Activated CD8-positive, alpha-beta T cell treated with anti-CD3 and anti-CD28 coated beads for 36 hours (primary cell): ENCODE measurements around the gene IZUMO4. TPM values are rescaled to one million over a fixed set of nuclear protein-coding genes. Genes with fewer than 3 reads are reported as not detected.
A peak's percentile ranks its signal among the peaks of the same experiment; 100 is the strongest.

Source experiments
- ATAC-seq: fragments of 200-7000 bp; cut with Tn5 transposase; one replicate; pipeline ENCODE4 v1.10.0; 2021; ENCODE audit warnings: mild to moderate bottlenecking, moderate library complexity
- CTCF ChIA-PET: fragments of 350-600 bp; sonication (Branson Sonifier 250); formaldehyde crosslinking; loops from one replicate; lab custom pipeline; 2021; ENCODE audit warnings: antibody characterized with exemption; lab: Charles Lee
- POLR2A ChIA-PET: fragments of 350-600 bp; sonication (Branson Sonifier 250); formaldehyde crosslinking; loops from one replicate; lab custom pipeline; 2021; ENCODE audit warnings: antibody characterized with exemption; lab: Charles Lee
- DNase-seq: peaks from one replicate; pipeline ENCODE4 v3.0.0-alpha.2; 2020
- H3K27ac Mint-ChIP-seq: one replicate; pipeline ENCODE4 v1.8.0; 2021; ENCODE audit warnings: mild to moderate bottlenecking, mixed read lengths
- H3K27me3 Mint-ChIP-seq: one replicate; pipeline ENCODE4 v1.8.0; 2021; ENCODE audit warnings: mixed read lengths
- H3K36me3 Mint-ChIP-seq: one replicate; pipeline ENCODE4 v1.8.0; 2021; ENCODE audit warnings: low read depth, mixed read lengths
- H3K4me1 Mint-ChIP-seq: one replicate; pipeline ENCODE4 v1.8.0; 2021; ENCODE audit warnings: low read depth, mixed read lengths
- H3K4me3 Mint-ChIP-seq: one replicate; pipeline ENCODE4 v1.8.0; 2021; ENCODE audit warnings: mild to moderate bottlenecking, moderate library complexity, mixed read lengths
- H3K9me3 Mint-ChIP-seq: one replicate; pipeline ENCODE4 v1.8.0; 2021; ENCODE audit warnings: mixed read lengths
- intact Hi-C: fragments of 100-400 bp; cut with micrococcal nuclease; formaldehyde crosslinking; loops from one replicate; pipeline ENCODE4 v1.10.0; 2022
- total RNA-seq, 2 experiments: library from RNA; stranded (reverse); gene quantifications; one replicate each; pipeline ENCODE4 v1.2.3, GENCODE V29; 2021
- TF ChIP-seq, protein P1 (sequence below): fragments of 200-600 bp; IDR thresholded peaks from one replicate; pipeline ENCODE4 v1.8.0; 2022; ENCODE audit warnings: antibody characterized with exemption, mild to moderate bottlenecking

Gene IZUMO4
- total RNA-seq, 2 experiments from 2014 or later: 22.6 to 23.0 TPM

DNA sequence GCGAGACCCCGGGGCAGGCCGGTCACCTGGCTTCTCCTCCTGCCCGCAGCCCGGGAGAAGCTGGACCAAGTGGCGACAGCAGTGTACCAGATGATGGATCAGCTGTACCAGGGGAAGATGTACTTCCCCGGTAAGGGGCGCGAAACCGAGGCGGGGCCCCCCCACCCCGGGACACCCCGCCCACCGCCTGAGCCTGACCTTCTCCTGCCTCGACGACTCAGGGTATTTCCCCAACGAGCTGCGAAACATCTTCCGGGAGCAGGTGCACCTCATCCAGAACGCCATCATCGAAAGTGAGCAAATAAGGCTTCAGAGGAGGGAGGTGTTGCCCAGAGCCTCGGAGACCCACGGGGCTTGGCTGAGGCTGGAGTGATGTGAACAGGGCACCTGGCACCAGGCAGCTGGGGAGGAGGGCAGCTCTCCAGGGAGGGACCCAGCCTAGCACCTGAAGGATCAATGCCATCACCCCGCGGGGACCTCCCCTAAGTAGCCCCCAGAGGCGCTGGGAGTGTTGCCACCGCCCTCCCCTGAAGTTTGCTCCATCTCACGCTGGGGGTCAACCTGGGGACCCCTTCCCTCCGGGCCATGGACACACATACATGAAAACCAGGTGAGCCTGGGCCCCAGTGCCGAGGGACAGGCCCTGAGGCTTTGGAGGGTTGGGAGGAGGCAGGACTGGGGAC, 629 bp downstream of the IZUMO4 start:
- POLR2A ChIA-PET: interaction anchor here (0.6 to 1.9 kb wide), 10 partner anchors 14 to 330 kb away, joined by 3 to 4 read pairs (median 3); no protein-coding TSS in a partner anchor

GRCh38 chr19:2097886-2098327, 1.2 kb downstream of the IZUMO4 start:
- peak overlapping the region; percentile 83 for H3K4me3 Mint-ChIP-seq
- ATAC-seq: no peak
- peaks cover 26% of the 10 kb centered on the region for H3K36me3 Mint-ChIP-seq
- no peaks in the 10 kb centered on the region for H3K9me3 Mint-ChIP-seq
- intact Hi-C loops: no loop called here
- ChIA-PET CTCF (interaction anchor here (0.8 to 1.2 kb wide), 2 partner anchors 14 to 28 kb away, joined by 3 read pairs; no protein-coding TSS in a partner anchor), POLR2A (interaction anchor here (0.6 to 1.9 kb wide), 5 partner anchors 15 to 329 kb away, joined by 3 to 4 read pairs (median 3); no protein-coding TSS in a partner anchor)
- H3K4me1 Mint-ChIP-seq: peaks cover 22% of the 10 kb centered on the region
- no peaks in the 10 kb centered on the region for H3K27me3 Mint-ChIP-seq
- DNase-seq: no peak
- TF ChIP-seq, protein P1, sequence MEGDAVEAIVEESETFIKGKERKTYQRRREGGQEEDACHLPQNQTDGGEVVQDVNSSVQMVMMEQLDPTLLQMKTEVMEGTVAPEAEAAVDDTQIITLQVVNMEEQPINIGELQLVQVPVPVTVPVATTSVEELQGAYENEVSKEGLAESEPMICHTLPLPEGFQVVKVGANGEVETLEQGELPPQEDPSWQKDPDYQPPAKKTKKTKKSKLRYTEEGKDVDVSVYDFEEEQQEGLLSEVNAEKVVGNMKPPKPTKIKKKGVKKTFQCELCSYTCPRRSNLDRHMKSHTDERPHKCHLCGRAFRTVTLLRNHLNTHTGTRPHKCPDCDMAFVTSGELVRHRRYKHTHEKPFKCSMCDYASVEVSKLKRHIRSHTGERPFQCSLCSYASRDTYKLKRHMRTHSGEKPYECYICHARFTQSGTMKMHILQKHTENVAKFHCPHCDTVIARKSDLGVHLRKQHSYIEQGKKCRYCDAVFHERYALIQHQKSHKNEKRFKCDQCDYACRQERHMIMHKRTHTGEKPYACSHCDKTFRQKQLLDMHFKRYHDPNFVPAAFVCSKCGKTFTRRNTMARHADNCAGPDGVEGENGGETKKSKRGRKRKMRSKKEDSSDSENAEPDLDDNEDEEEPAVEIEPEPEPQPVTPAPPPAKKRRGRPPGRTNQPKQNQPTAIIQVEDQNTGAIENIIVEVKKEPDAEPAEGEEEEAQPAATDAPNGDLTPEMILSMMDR: no peak
- no peak overlapping the region for H3K27ac Mint-ChIP-seq

More for the DNA sequence above, 629 bp downstream of the IZUMO4 start:
- no peaks in the 10 kb centered on the region for H3K9me3 Mint-ChIP-seq
- no peaks in the 10 kb centered on the region for H3K27me3 Mint-ChIP-seq
- peak overlapping the region; percentile 83 for H3K4me3 Mint-ChIP-seq
- TF ChIP-seq, protein P1: no peak
- H3K4me1 Mint-ChIP-seq: peaks cover 26% of the 10 kb centered on the region
- peaks cover 29% of the 10 kb centered on the region for H3K36me3 Mint-ChIP-seq
- ATAC-seq (peak; percentile 17), DNase-seq (peak; percentile 82)
- peak overlapping the region; percentile 83 for H3K27ac Mint-ChIP-seq
- intact Hi-C loops: no loop called here
- CTCF ChIA-PET: interaction anchor here (0.7 to 1.2 kb wide), 3 partner anchors 13 to 153 kb away, joined by 3 read pairs; no protein-coding TSS in a partner anchor

DNA sequence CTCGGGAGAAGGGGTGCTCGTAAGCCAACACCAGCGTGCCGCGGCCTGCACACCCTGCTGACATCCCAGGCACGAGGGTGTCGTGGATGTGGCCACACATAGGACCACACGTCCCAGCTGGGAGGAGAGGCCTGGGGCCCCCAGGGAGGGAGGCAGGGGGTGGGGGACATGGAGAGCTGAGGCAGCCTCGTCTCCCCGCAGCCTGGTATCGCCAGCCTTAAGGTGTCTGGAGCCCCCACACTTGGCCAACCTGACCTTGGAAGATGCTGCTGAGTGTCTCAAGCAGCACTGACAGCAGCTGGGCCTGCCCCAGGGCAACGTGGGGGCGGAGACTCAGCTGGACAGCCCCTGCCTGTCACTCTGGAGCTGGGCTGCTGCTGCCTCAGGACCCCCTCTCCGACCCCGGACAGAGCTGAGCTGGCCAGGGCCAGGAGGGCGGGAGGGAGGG, 2.4 kb downstream of the IZUMO4 start:
- intact Hi-C loops: no loop called here
- H3K4me3 Mint-ChIP-seq: no peak overlapping the region
- TF ChIP-seq, protein P1: no peak
- DNase-seq (no peak), ATAC-seq (no peak)
- H3K27me3 Mint-ChIP-seq: no peaks in the 10 kb centered on the region
- no peak overlapping the region for H3K27ac Mint-ChIP-seq
- H3K4me1 Mint-ChIP-seq: peaks cover 16% of the 10 kb centered on the region
- peaks cover 26% of the 10 kb centered on the region for H3K36me3 Mint-ChIP-seq
- POLR2A ChIA-PET: no interaction called here
- no peaks in the 10 kb centered on the region for H3K9me3 Mint-ChIP-seq
- CTCF ChIA-PET: interaction anchor here (0.8 kb wide), 1 partner anchor 30 kb away, joined by 3 read pairs; no protein-coding TSS in a partner anchor

DNA sequence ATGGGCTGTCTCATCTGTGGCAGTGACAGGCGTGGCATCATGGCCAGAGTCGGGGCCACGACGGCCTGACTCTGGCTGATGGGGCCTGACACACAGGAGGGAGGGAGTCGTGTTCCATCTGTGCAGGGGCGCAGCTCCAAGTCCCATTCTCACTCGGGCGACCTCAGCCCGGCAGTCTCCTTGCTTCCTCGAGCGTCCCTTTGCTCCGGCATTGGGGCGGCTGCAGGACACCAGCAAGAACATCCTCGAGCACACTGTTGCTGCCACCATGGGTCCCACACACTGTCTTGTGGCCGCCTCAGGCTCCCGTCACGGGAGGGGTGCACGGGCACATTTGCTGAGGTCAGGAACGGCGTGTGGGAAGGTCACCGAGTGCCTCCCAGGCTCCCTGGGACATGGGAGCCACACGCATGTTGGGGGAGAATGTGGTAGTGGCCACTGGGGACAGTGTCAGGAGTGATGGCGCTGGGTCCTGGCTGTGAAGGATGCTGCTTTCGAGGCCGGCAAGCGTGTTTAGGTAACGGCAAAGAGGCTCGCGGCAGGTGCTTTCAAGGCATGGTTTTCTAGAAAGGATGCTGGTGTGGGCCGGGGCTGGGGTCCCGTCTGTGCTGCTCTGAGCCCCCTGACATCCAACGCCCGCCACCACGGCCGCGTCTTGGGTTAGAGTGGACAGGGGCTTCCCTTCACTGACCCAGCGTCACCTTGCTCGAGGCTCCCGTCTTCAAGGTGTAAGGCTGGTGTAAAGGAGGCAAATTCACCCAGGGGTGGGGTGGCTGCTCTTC, 3.4 kb downstream of the IZUMO4 start:
- H3K4me1 Mint-ChIP-seq: peaks cover 11% of the 10 kb centered on the region
- TF ChIP-seq, protein P1: no peak
- POLR2A ChIA-PET: no interaction called here
- peaks cover 27% of the 10 kb centered on the region for H3K36me3 Mint-ChIP-seq
- H3K9me3 Mint-ChIP-seq: peaks cover 3% of the 10 kb centered on the region
- H3K27me3 Mint-ChIP-seq: no peaks in the 10 kb centered on the region
- no peak for ATAC-seq
- intact Hi-C loops: no loop called here
- H3K4me3 Mint-ChIP-seq: no peak overlapping the region
- H3K27ac Mint-ChIP-seq: no peak overlapping the region
- CTCF ChIA-PET: no interaction called here
- no peak for DNase-seq
